MM.1S (cell line): ENCODE results near the gene GUCY1A2.

Source experiments
- CTCF ChIP-seq: fragments of 300-600 bp; sonication (generic); IDR thresholded peaks from 2 replicates; pipeline ENCODE4 v1.5.1; 2016; ENCODE audit warnings: antibody characterized with exemption, low read length, mixed read lengths
- EZH2 ChIP-seq: fragments of 300-600 bp; sonication (generic); optimal IDR thresholded peaks from 2 replicates; pipeline ENCODE3; 2017; ENCODE audit warnings: low read depth, mild to moderate bottlenecking, antibody characterized with exemption, low read length, mixed read lengths

GRCh38 chr11:107009190-107009589 lies 9.1 kb downstream of the GUCY1A2 start:
- TF ChIP-seq CTCF (no peak), EZH2 (no peak)
